H1 (cell line): ENCODE measurements around the gene METRNL. TPM values are rescaled to one million over a fixed set of nuclear protein-coding genes. Genes with fewer than 3 reads are reported as not detected.

Source experiments
- CREB1 ChIP-seq: IDR thresholded peaks from 2 replicates; pipeline ENCODE4 v1.6.1; 2012; ENCODE audit warnings: inconsistent platforms
- CTCF ChIP-seq, 3 experiments: IDR thresholded peaks; 1 replicate in 2 of 3; 2 replicates in 1 of 3; pipeline versions ENCODE4 v1.5.1 to v1.6.1; 2011; ENCODE audit warnings: low read length in 3 of 3, mild to moderate bottlenecking in 3 of 3, inconsistent platforms in 2 of 3, low read depth in 1 of 3, moderate library complexity in 1 of 3; ENCODE audit not compliant: insufficient read depth in 1 of 3; ENCODE audit errors: control extremely low read depth in 1 of 3
- HDAC6 ChIP-seq: IDR thresholded peaks from one replicate; pipeline ENCODE4 v1.7.1; 2012; ENCODE audit warnings: low read depth, mild to moderate bottlenecking, inconsistent platforms, low read length, moderate library complexity
- JUND ChIP-seq: IDR thresholded peaks from 2 replicates; pipeline ENCODE4 v1.6.1; 2011; ENCODE audit warnings: mild to moderate bottlenecking, improper control_type of control experiment, low read length
- polyA plus RNA-seq, 7 experiments: library from polyadenylated mRNA; depleted of rRNA in 3 of 7; stranded (reverse) in 5 of 7; unstranded in 2 of 7; fragments of >200 nt in 5 of 7; fragments of 200-250 nt in 2 of 7; gene quantifications; 1 replicate in 5 of 7; 2 replicates in 1 of 7; 4 replicates in 1 of 7; pipeline versions ENCODE4 v1.2.1 to v1.2.3, GENCODE V29; 2011 to 2013; ENCODE audit warnings: missing spikeins in 2 of 7, mixed read lengths in 2 of 7
- total RNA-seq: library from RNA; stranded (reverse); fragmentation: NEBNext Ultra II Directional; extraction: Animal tissue kit (Norgen Biotek cat#: 25700); gene quantifications from 2 replicates; pipeline ENCODE4 v1.2.1, GENCODE V29; 2021

The METRNL gene
- total and polyA plus RNA-seq, 2 of the 8 experiments (the other 6 are each of a cell fraction or from before 2014, with no cell fraction given), result 13.9 to 14.2 TPM

GRCh38 chr17:83123896-83124801 is 44.7 kb downstream of the METRNL start (continued):
- no peak for TF ChIP-seq CTCF (IDR thresholded peaks at IDR 0.05; ENCODE audit: control extremely low read depth in 1 of 3, insufficient read depth in 1 of 3, low read depth in 1 of 3, low read length in 3 of 3)
- no peak for TF ChIP-seq CREB1
- TF ChIP-seq JUND, result no peak
- no peak for TF ChIP-seq HDAC6
